ENCODE measurements around the gene SH2B2.

SH2B2 gene

DNA sequence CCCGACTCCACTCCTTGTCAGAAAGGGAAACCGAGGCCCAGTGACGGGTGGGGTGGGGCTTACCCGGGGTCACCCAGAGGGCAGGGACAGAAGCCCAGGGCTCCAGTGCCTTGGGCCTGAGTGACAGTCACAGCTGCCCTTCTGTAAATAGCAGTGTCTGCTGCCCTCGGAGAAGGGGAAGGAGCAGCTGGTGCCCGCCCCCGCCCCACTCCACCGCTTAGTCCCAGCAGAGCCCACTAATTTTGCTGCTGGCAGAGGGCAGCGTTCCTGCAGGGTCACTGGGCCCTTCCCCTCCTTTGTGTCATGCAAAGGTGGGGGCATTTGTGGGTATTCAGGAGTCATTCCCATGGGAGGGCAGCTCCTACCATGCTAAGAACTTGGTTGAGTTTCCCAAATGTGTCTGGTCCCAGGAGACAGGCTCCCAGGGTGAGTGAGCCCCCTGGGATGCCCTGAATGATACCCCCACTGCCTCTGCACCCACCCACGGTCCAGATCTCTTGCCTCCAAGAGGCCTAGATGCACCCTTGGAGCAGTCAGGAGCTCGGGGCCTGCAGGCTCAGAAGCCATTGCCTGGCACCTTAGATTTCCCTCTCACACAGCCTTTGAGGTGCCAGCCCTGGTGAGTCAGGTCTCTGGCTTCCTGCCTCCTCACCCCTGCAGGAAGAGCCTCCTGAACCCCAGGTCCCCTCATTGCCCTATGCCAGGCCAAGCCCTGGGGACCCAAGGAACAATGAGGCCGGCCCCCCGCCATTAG lies 17.2 kb downstream of the SH2B2 start:
- Mint-ChIP-seq H3K27ac (no peak overlapping the region), H3K9me3 (no peaks in the 10 kb centered on the region), H3K4me1 (ENCODE audit: low read depth) (peaks cover 12% of the 10 kb centered on the region), H3K27me3 (ENCODE audit: low read depth) (no peaks in the 10 kb centered on the region), H3K4me3 (no peak overlapping the region), H3K36me3 (ENCODE audit: low read depth) (no peaks in the 10 kb centered on the region)

DNA sequence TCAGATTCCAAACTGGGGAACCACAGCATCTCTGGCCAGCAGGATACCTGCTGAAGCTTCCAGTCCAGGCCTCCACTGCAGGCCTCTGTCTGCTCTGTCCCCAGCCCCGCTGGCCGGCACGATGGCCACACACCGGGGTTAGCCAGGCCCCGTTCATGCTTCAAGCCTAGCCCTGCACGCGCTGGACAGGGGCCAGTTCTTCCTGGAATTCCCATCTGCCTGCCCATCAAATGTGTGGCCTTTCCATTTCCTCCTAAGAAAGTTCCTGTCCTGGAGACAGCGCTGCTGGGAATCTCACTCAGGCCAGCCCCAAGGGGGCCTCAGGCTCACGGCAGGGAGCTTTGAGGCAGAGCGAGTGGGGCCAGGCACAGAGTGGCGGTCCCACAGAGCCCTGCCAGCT lies 18.0 kb downstream of the SH2B2 start:
- no peaks in the 10 kb centered on the region for H3K9me3 Mint-ChIP-seq
- no peak overlapping the region for H3K27ac Mint-ChIP-seq
- H3K36me3 Mint-ChIP-seq (ENCODE audit: low read depth), result no peaks in the 10 kb centered on the region
- H3K4me1 Mint-ChIP-seq (ENCODE audit: low read depth), result peaks cover 12% of the 10 kb centered on the region
- no peak overlapping the region for H3K4me3 Mint-ChIP-seq
- H3K27me3 Mint-ChIP-seq (ENCODE audit: low read depth), result no peaks in the 10 kb centered on the region

- Mint-ChIP-seq H3K4me3 (no peak overlapping the region), H3K4me1 (ENCODE audit: low read depth) (peaks cover 12% of the 10 kb centered on the region), H3K36me3 (ENCODE audit: low read depth) (no peaks in the 10 kb centered on the region), H3K27ac (peak overlapping the region; percentile 20), H3K27me3 (ENCODE audit: low read depth) (no peaks in the 10 kb centered on the region), H3K9me3 (no peaks in the 10 kb centered on the region)
Observed at GRCh38 chr7:102305414-102306268, 19.0 kb downstream of the SH2B2 start.

DNA sequence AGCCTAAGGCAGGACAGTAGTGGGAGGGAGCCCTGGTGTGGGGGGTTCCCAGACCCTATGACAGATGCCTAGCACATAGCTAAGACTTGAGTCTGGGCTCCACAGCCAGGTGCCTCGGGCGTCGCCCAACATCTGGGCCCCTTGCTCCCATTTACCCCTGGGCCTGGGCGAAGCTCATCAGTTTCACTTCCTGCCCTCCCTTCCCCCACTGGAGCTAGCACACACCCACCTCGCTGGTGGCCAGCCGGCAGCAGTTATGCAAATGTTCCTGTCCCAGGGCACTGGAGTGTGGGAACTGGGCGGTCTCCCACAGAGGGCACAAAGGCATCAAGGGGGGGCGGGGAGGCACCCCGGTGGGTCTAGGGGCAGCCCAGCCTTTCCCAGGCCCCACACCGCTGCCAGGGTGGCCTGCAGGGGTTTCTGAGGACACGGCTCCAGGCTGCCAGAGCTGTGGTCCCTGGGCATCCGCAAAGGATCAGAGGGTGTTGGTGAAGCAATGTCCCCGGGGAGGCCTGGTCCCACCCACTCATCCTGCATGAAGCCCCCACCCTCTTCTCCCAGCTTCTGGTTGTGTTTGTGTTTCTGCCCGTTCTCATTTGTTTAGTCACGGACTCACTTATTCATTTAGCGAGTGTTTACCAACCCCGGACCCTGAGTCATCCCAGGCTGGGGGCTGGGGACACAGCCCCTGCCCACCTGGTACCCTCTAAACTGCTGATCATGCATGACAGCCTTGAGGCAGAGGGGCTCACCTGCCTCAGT lies 20.4 kb downstream of the SH2B2 start:
- H3K27me3 Mint-ChIP-seq (ENCODE audit: low read depth), result no peaks in the 10 kb centered on the region
- H3K9me3 Mint-ChIP-seq, result no peaks in the 10 kb centered on the region
- H3K4me3 Mint-ChIP-seq, result no peak overlapping the region
- peaks cover 12% of the 10 kb centered on the region for H3K4me1 Mint-ChIP-seq (ENCODE audit: low read depth)
- peak overlapping the region; percentile 59 for H3K27ac Mint-ChIP-seq
- no peaks in the 10 kb centered on the region for H3K36me3 Mint-ChIP-seq (ENCODE audit: low read depth)

- no peak overlapping the region for H3K27ac Mint-ChIP-seq
- H3K9me3 Mint-ChIP-seq, result no peaks in the 10 kb centered on the region
- no peaks in the 10 kb centered on the region for H3K27me3 Mint-ChIP-seq (ENCODE audit: low read depth)
- H3K4me1 Mint-ChIP-seq (ENCODE audit: low read depth), result peaks cover 11% of the 10 kb centered on the region
- no peaks in the 10 kb centered on the region for H3K36me3 Mint-ChIP-seq (ENCODE audit: low read depth)
- no peak overlapping the region for H3K4me3 Mint-ChIP-seq
Observed at GRCh38 chr7:102310414-102310815, 23.7 kb downstream of the SH2B2 start.

DNA sequence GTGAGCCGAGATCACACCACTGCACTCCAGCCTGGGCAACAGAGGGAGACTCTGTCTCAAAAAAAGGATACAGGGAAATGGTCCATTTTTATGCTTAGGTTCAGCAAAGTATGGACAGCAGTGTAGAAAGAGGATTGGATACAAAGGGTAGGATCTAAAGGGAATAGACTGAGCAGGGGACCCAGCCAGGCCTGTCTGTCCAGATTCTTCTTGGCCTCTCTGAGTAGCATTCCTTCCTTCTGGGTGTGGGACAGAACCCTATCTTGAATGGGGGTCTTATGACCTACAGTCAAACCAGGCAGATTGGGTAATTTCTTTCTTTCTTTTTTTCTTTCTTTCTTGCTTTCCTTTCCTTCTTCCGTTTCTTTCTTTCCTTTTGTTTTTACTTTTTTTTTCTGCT lies 25.6 kb downstream of the SH2B2 start:
- Mint-ChIP-seq H3K27ac (no peak overlapping the region), H3K4me3 (no peak overlapping the region), H3K36me3 (ENCODE audit: low read depth) (no peaks in the 10 kb centered on the region), H3K9me3 (no peaks in the 10 kb centered on the region), H3K27me3 (ENCODE audit: low read depth) (no peaks in the 10 kb centered on the region), H3K4me1 (ENCODE audit: low read depth) (peaks cover 1% of the 10 kb centered on the region)

DNA sequence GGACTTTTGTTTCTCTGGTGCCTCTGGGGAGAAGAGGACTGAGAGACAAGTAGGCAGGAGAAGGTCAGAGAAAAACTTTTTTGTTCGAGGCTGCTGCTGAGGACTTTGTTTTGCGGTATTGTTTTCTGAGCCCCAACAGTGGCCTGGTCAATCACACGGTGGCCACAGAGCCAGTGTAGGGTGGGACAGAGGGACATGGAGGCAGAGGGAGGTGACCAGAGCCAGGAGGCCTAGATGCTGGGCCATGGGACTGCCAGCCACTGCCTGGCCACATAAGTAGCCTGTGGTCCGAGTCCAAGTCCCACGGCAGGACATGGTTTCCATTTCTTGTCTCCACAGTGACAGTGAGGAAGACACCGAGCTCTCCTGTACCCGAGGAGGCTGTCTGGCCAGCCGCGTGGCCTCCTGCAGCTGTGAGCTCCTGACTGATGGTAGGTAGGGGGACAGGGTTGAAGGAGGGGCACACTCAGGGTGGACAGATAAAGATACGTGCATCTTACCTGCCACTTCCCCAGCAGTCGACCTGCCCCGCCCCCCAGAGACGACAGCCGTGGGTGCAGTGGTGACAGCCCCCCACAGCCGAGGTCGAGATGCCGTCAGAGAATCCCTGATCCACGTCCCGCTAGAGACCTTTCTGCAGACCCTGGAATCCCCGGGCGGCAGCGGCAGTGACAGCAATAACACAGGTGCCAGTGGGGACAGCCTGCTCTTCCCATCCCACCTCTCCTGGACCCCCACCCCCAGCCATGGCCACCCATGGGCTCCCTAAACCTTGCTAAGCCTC lies 27.5 kb downstream of the SH2B2 start:
- no peak overlapping the region for H3K4me3 Mint-ChIP-seq
- no peaks in the 10 kb centered on the region for H3K27me3 Mint-ChIP-seq (ENCODE audit: low read depth)
- H3K27ac Mint-ChIP-seq, result no peak overlapping the region
- no peaks in the 10 kb centered on the region for H3K4me1 Mint-ChIP-seq (ENCODE audit: low read depth)
- H3K36me3 Mint-ChIP-seq (ENCODE audit: low read depth), result no peaks in the 10 kb centered on the region
- H3K9me3 Mint-ChIP-seq, result no peaks in the 10 kb centered on the region

GRCh38 chr7:102317231-102318059 lies 30.8 kb downstream of the SH2B2 start:
- no peaks in the 10 kb centered on the region for H3K36me3 Mint-ChIP-seq (ENCODE audit: low read depth)
- peaks cover under 1% of the 10 kb centered on the region for H3K27me3 Mint-ChIP-seq (ENCODE audit: low read depth)
- H3K4me1 Mint-ChIP-seq (ENCODE audit: low read depth), result peaks cover under 1% of the 10 kb centered on the region
- H3K9me3 Mint-ChIP-seq, result no peaks in the 10 kb centered on the region
- H3K4me3 Mint-ChIP-seq, result no peak overlapping the region
- H3K27ac Mint-ChIP-seq, result no peak overlapping the region

DNA sequence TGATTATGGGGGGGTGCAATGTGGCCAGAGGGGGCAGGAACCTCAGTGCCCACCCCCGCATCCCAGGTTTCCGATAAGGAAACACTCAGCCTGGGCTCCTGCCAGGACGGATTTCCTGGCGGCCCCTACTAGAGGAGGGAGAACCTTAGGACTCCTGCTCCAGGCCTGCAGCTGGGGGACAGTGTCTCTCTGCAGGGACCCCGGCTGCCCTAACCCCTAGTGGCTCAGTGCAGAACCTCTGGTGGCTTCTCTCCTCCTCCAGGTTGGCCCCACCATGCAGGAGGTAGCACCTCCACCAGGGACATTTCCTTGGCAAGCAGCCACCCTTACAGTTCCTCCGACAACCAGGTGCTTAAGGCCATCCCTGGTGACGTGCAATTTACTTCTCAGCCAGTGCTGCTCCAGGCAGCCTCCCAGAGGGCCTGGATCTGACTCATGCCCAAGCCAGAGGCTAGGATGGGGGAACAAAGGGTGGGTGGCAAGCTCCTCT lies 31.9 kb downstream of the SH2B2 start:
- Mint-ChIP-seq H3K36me3 (ENCODE audit: low read depth) (no peaks in the 10 kb centered on the region), H3K9me3 (no peaks in the 10 kb centered on the region), H3K4me1 (ENCODE audit: low read depth) (peaks cover 2% of the 10 kb centered on the region), H3K27ac (no peak overlapping the region), H3K4me3 (no peak overlapping the region), H3K27me3 (ENCODE audit: low read depth) (peaks cover 4% of the 10 kb centered on the region)

DNA sequence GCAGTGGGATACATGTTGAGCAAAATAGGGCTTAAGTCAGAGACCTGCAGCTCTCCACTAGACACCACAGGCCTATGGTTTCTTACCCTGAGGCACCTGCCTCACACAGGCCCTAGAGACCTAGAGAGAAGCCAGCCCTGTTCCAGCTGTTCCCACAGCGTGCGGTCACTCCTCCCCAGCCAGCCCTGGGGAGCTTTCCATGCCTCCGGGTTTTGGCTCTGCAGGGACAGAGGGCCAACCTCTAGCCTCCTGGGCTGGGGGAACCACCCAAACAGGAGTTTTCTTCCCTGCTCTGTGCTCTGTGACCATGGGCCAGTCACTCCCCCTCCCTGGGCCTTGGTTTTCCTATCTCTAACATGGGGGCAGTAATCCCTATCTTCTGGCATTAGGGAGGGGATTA lies 33.0 kb downstream of the SH2B2 start:
- Mint-ChIP-seq H3K27ac (no peak overlapping the region), H3K27me3 (ENCODE audit: low read depth) (peaks cover 4% of the 10 kb centered on the region), H3K4me3 (no peak overlapping the region), H3K9me3 (no peaks in the 10 kb centered on the region), H3K36me3 (ENCODE audit: low read depth) (no peaks in the 10 kb centered on the region), H3K4me1 (ENCODE audit: low read depth) (peaks cover 2% of the 10 kb centered on the region)

DNA sequence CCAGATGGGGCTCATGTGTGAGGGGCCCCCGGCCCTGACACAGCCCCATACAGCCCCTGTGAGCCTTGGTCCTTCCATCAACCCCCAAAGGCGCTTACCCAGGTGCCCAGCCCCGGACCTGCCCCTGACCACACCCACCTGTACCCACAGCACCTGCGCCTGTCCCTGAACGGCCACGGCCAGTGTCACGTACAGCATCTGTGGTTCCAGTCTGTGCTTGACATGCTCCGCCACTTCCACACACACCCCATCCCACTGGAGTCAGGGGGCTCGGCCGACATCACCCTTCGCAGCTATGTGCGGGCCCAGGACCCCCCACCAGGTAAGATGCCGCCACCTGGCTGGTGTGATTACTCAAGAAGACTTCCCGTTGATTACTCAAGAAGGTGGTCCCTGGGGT lies 33.5 kb downstream of the SH2B2 start:
- Mint-ChIP-seq H3K36me3 (ENCODE audit: low read depth) (no peaks in the 10 kb centered on the region), H3K4me1 (ENCODE audit: low read depth) (peaks cover 2% of the 10 kb centered on the region), H3K9me3 (no peaks in the 10 kb centered on the region), H3K27me3 (ENCODE audit: low read depth) (peaks cover 4% of the 10 kb centered on the region), H3K27ac (no peak overlapping the region), H3K4me3 (no peak overlapping the region)

DNA sequence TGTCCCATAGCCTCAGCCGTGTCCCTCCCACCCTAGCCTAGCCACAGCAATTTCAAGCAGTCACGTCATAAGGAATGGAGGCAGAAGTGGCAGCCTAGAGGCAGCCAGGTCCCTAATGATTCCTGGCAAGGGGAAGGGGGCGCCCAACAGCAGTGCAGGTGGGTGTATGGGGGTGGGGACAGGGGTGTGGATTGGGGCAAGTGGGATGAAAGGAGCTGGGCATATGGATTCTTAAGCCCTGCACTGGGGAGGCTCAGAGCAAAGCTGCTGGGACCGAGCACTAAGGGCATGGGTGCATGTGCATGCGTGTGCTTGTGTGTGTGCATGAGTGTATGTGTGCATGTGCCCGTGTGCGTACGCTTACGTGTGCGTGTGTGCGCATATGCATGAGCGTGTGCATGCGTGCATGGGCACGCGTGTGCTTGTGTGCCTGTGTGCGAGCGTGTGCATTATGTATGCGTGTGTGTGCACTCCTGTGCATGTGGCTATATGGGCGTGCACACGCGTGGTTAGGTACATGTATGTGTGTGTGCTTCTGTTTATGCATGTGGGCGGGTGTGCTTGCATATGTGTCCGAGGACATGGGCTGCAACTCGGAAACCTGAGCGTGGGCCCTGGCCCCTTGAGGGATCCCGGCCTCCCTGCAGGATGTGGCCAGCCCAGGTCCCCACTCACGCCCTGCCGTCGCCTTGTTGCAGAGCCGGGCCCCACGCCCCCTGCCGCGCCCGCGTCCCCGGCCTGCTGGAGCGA lies 34.1 kb downstream of the SH2B2 start:
- Mint-ChIP-seq H3K4me3 (no peak overlapping the region), H3K4me1 (ENCODE audit: low read depth) (peaks cover 2% of the 10 kb centered on the region), H3K9me3 (no peaks in the 10 kb centered on the region), H3K27me3 (ENCODE audit: low read depth) (peaks cover 4% of the 10 kb centered on the region), H3K27ac (no peak overlapping the region), H3K36me3 (ENCODE audit: low read depth) (no peaks in the 10 kb centered on the region)

All from T-helper 1 cell treated with Interleukin-12 subunit alpha and Interleukin-12 subunit beta and Interleukin-4 antibody, amounts not matched to agents 30 μg/mL and 1 μg/mL, for 36 hours (primary cell).